A549 treated with Mapracorat at 1 μM for 4 hours (cell line): Measurements from ENCODE around the gene NTF3. TPM values are rescaled to one million over a fixed set of nuclear protein-coding genes. Genes with fewer than 3 reads are reported as not detected.

Experiments used
- total RNA-seq: library from RNA; stranded (reverse); fragments of 200-300 nt; extraction: Qiagen RNA extraction; gene quantifications from 5 replicates; pipeline ENCODE4 v1.2.3, GENCODE V29; 2022

The NTF3 gene
- total RNA-seq: not detected in 5 replicates

GRCh38 chr12:5432011-5432400 lies at the start of gene NTF3:
Gene NTF3 (plus strand): TSS chr12:5432108. CDS start chr12:5432325, 217 bp downstream.

